ENCODE results near the gene PPP2R5C. TPM values are rescaled to one million over a fixed set of nuclear protein-coding genes. Genes with fewer than 3 reads are reported as not detected.

Gene PPP2R5C
- total and polyA plus RNA-seq, 9 of the 15 experiments (the other 6 are each of a cell fraction or from before 2014, with no cell fraction given) = 284 to 617 (median 395) TPM

GRCh38 chr14:101948666-101949216 is 187.2 kb downstream of the PPP2R5C start (continued):
- TF ChIP-seq HMGXB4 (CRISPR knock-in tag; IDR thresholded peaks at IDR 0.05) = 0 out of 2 replicates have a peak, but pooled peaks have one; percentile 60
- peak; percentile 48; the same call in 1 of the 2 replicates for TF ChIP-seq ZFX (CRISPR knock-in tag; IDR thresholded peaks at IDR 0.05)

- TF ChIP-seq EWSR1 (IDR thresholded peaks at IDR 0.05; ENCODE audit: borderline replicate concordance, low read depth, partially characterized antibody) (no peak), ZNF551 (CRISPR knock-in tag; IDR thresholded peaks at IDR 0.05) (no peak), NFRKB (IDR thresholded peaks at IDR 0.05; ENCODE audit: low read depth) (no peak), NFIC (IDR thresholded peaks at IDR 0.05) (peak; percentile 69), POLR3A (IDR thresholded peaks at IDR 0.05; ENCODE audit: borderline replicate concordance, extremely low read depth, insufficient read depth, insufficient read length) (no peak)
- 79% methylated on average over 3 of the region's 4 CpGs for WGBS (ENCODE audit: insufficient coverage, low coverage, missing lambda C conversion rate)
- H4K20me1 ChIP-seq (replicated peaks; ENCODE audit: control insufficient read depth, insufficient read depth, low read length) = no peaks in the 10 kb centered on the region
- H3K9ac ChIP-seq (ENCODE audit: insufficient read depth in 1 of 2, low read depth in 2 of 2, low read length in 2 of 2) = no peak overlapping the region
- H3K4me2 ChIP-seq (ENCODE audit: insufficient read depth, low read length) = no peak overlapping the region; the same call in 1 of the 2 replicates
- H3K4me1 ChIP-seq (replicated peaks in 1 of 2; ENCODE audit: control insufficient read depth in 2 of 2, insufficient read depth in 2 of 2, low read length in 2 of 2) = peaks cover 5 to 18% of the 10 kb centered on the region in 2 experiments; a peak in 4 of 5 replicates
- intact Hi-C loops (cut with micrococcal nuclease) (no loop called here), in situ Hi-C loops (cut with MboI) (no loop called here)
- no peaks in the 10 kb centered on the region for H3K9me1 ChIP-seq (ENCODE audit: control insufficient read depth, insufficient read depth, low read length)
- ATAC-seq = no peak
- FAIRE-seq = no peak
- H2AFZ ChIP-seq (ENCODE audit: low read depth, low read length) = no peak overlapping the region
- no TSS peak for BruUV-seq (replicated peaks)
- ChIA-PET CTCF (ENCODE audit: low intra/inter-chr PET ratio) (no interaction called here), POLR2A (interaction anchor here (0.7 to 0.8 kb wide), 2 partner anchors 20 to 127 kb away, joined by 3 read pairs; no protein-coding TSS in a partner anchor)
- H3K36me3 ChIP-seq (ENCODE audit: control insufficient read depth, insufficient read depth, low read length) = no peaks in the 10 kb centered on the region
- H3K79me2 ChIP-seq (ENCODE audit: control insufficient read depth, insufficient read depth, low read length) = peaks cover 17% of the 10 kb centered on the region
- H3K9me3 ChIP-seq (replicated peaks; ENCODE audit: control insufficient read depth, insufficient read depth, low read depth, low read length) = no peaks in the 10 kb centered on the region
- H3K27me3 ChIP-seq (ENCODE audit: control insufficient read depth in 2 of 2, insufficient read depth in 2 of 2, low read length in 2 of 2) = no peaks in the 10 kb centered on the region
- no peak for DNase-seq (ENCODE audit: extremely low read depth in 1 of 4, low spot score in 3 of 4)
- H3K27ac ChIP-seq (ENCODE audit: extremely low read depth, low read depth, low read length) = no peak overlapping the region
- no peak overlapping the region for H3K4me3 ChIP-seq
These were observed 188.6 kb downstream of the PPP2R5C start for GRCh38 chr14:101950100-101950499.
